GM18909 (cell line): ENCODE measurements around the gene IGSF9B.

ENCODE experiments used
- ATAC-seq: cut with Tn5 transposase; IDR thresholded peaks from one replicate; pipeline ENCODE4 v1.9.1; 2021; ENCODE audit warnings: mild to moderate bottlenecking; ENCODE audit not compliant: unreplicated experiment, poor library complexity

IGSF9B gene

GRCh38 chr11:133942577-133942976 is 14.2 kb downstream of the IGSF9B start:
- no peak for ATAC-seq

- no peak for ATAC-seq
These were observed 15.2 kb downstream of the IGSF9B start for GRCh38 chr11:133941546-133941945.

- ATAC-seq: no peak
These were observed 16.7 kb downstream of the IGSF9B start for GRCh38 chr11:133940034-133940433.

- no peak for ATAC-seq
These were observed 17.2 kb downstream of the IGSF9B start for GRCh38 chr11:133939558-133939957.

GRCh38 chr11:133938166-133938565 is 18.6 kb downstream of the IGSF9B start:
- no peak for ATAC-seq

- no peak for ATAC-seq
These were observed 19.3 kb downstream of the IGSF9B start for GRCh38 chr11:133937468-133937867.

GRCh38 chr11:133937015-133937414 is 19.8 kb downstream of the IGSF9B start:
- ATAC-seq: no peak

- no peak for ATAC-seq
These were observed 20.2 kb downstream of the IGSF9B start for GRCh38 chr11:133936592-133936991.

- ATAC-seq: no peak
These were observed 20.6 kb downstream of the IGSF9B start for GRCh38 chr11:133936136-133936535.

- no peak for ATAC-seq
These were observed 21.2 kb downstream of the IGSF9B start for GRCh38 chr11:133935551-133935910.

GRCh38 chr11:133934599-133935550 is 21.9 kb downstream of the IGSF9B start:
- ATAC-seq: no peak

- no peak for ATAC-seq
These were observed 22.7 kb downstream of the IGSF9B start for GRCh38 chr11:133934096-133934495.

GRCh38 chr11:133931449-133932060 is 25.2 kb downstream of the IGSF9B start:
- ATAC-seq: no peak

GRCh38 chr11:133930767-133931448 is 25.9 kb downstream of the IGSF9B start:
- ATAC-seq: no peak

GRCh38 chr11:133930053-133930766 is 26.6 kb downstream of the IGSF9B start:
- no peak for ATAC-seq

GRCh38 chr11:133929401-133930052 is 27.2 kb downstream of the IGSF9B start:
- ATAC-seq: no peak

- ATAC-seq: no peak
These were observed 28.1 kb downstream of the IGSF9B start for GRCh38 chr11:133928628-133929059.

- ATAC-seq: peak; percentile 88
These were observed 28.8 kb downstream of the IGSF9B start for GRCh38 chr11:133927690-133928627.
